ENCODE results near the gene SH3TC2.
"Not testable (repeated sequence)": the region's sequence is repeated elsewhere in the genome, so short reads cannot be mapped to it uniquely, and the experiment has no call there.

Gene SH3TC2

DNA sequence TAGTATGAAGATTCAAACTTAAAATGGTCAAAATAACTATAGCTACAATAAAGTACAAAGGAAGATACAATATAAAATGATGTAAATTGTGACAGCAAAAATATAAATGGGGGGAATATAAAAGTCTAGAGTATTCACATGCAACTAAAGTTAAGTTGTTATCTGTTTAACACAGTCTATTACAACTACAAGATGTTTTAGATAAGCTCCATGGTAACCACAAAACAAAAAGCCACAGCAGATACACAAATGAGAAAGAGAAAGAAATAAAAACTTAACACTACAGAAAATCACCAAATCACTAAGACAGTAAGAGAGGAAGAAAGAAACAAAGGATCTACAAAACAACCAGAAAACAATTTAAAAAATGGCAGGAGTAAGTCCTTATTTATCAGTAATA lies 17.0 kb upstream of the SH3TC2 start:
- no peak for DNase-seq (ENCODE audit: low read depth)
- TF ChIP-seq MYC (IDR thresholded peaks at IDR 0.05; ENCODE audit: low read depth, low read length) (no peak), CTCF (IDR thresholded peaks at IDR 0.05; ENCODE audit: low read depth, low read length) (no peak), POLR2A (IDR thresholded peaks at IDR 0.05; ENCODE audit: extremely low read depth, insufficient read length) (no peak)
- TF ChIP-seq, protein P1, sequence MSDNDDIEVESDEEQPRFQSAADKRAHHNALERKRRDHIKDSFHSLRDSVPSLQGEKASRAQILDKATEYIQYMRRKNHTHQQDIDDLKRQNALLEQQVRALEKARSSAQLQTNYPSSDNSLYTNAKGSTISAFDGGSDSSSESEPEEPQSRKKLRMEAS (IDR thresholded peaks at IDR 0.05; ENCODE audit: low read depth, low read length) = no peak
- H3K4me3 ChIP-seq (ENCODE audit: low read depth, low read length) = no peak overlapping the region

DNA sequence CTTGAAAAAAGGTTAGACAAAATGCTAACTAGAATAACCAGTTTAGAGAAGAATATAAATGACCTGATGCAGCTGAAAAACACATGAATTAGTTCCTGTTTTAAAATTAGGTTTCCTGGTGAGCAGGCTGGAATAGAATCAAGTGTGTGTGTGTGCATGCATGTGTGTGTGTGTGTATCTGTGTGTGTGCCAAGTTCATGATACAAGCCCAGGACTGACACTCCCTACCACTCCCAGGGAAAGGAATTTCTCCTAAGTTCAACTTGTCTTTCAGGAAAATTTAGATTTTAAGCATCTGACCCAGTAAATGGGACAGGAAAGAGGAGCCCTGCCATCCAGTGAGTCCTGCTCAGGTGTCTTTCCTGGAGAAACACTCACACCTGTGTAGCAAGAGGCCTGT lies 11.2 kb upstream of the SH3TC2 start:
- H3K4me3 ChIP-seq (ENCODE audit: low read depth, low read length); DNase-seq (ENCODE audit: low read depth): not testable (repeated sequence)

GRCh38 chr5:149073213-149073612 lies 10.4 kb upstream of the SH3TC2 start:
- TF ChIP-seq, protein P1 (IDR thresholded peaks at IDR 0.05; ENCODE audit: low read depth, low read length) = no peak
- TF ChIP-seq CTCF (IDR thresholded peaks at IDR 0.05; ENCODE audit: low read depth, low read length) = no peak
- no peak for TF ChIP-seq POLR2A (IDR thresholded peaks at IDR 0.05; ENCODE audit: extremely low read depth, insufficient read length)
- no peak for TF ChIP-seq MYC (IDR thresholded peaks at IDR 0.05; ENCODE audit: low read depth, low read length)
- no peak for DNase-seq (ENCODE audit: low read depth)
- no peak overlapping the region for H3K4me3 ChIP-seq (ENCODE audit: low read depth, low read length)

- TF ChIP-seq, protein P1 (IDR thresholded peaks at IDR 0.05; ENCODE audit: low read depth, low read length) = no peak
- TF ChIP-seq POLR2A (IDR thresholded peaks at IDR 0.05; ENCODE audit: extremely low read depth, insufficient read length) (no peak), CTCF (IDR thresholded peaks at IDR 0.05; ENCODE audit: low read depth, low read length) (no peak), MYC (IDR thresholded peaks at IDR 0.05; ENCODE audit: low read depth, low read length) (no peak)
- no peak for DNase-seq (ENCODE audit: low read depth)
- H3K4me3 ChIP-seq (ENCODE audit: low read depth, low read length) = no peak overlapping the region
Observed at GRCh38 chr5:149072791-149073190, 9.9 kb upstream of the SH3TC2 start.

DNA sequence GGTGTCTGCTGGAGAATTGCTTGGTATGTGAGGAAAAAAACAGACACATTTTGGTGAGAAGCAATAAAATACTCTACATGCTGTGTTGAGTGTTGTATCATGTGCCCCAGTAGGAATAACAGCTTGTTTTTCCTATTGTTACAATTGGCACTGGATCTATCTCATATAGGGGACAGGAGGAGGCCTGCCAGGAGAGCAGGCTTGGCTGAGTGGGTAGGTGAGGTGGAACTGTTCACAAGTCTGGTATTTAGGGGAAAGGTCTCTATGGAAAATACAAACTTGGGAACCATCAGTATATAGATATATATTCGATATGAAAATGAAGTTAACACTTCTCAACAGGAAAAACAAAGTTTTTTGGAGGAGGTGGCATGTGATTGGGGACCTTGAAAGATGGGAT lies 9.5 kb upstream of the SH3TC2 start:
- no peak overlapping the region for H3K4me3 ChIP-seq (ENCODE audit: low read depth, low read length)
- no peak for DNase-seq (ENCODE audit: low read depth)
- no peak for TF ChIP-seq MYC (IDR thresholded peaks at IDR 0.05; ENCODE audit: low read depth, low read length)
- no peak for TF ChIP-seq POLR2A (IDR thresholded peaks at IDR 0.05; ENCODE audit: extremely low read depth, insufficient read length)
- TF ChIP-seq, protein P1 (IDR thresholded peaks at IDR 0.05; ENCODE audit: low read depth, low read length) = no peak
- no peak for TF ChIP-seq CTCF (IDR thresholded peaks at IDR 0.05; ENCODE audit: low read depth, low read length)

- no peak for TF ChIP-seq CTCF (IDR thresholded peaks at IDR 0.05; ENCODE audit: low read depth, low read length)
- no peak for TF ChIP-seq MYC (IDR thresholded peaks at IDR 0.05; ENCODE audit: low read depth, low read length)
- TF ChIP-seq, protein P1 (IDR thresholded peaks at IDR 0.05; ENCODE audit: low read depth, low read length) = no peak
- TF ChIP-seq POLR2A (IDR thresholded peaks at IDR 0.05; ENCODE audit: extremely low read depth, insufficient read length) = no peak
- no peak for DNase-seq (ENCODE audit: low read depth)
- H3K4me3 ChIP-seq (ENCODE audit: low read depth, low read length) = no peak overlapping the region
Observed at GRCh38 chr5:149071756-149072155, 8.9 kb upstream of the SH3TC2 start.
